HG03097 (cell line): ENCODE results near the gene RUFY3.
"Not testable (repeated sequence)": the region's sequence is repeated elsewhere in the genome, so short reads cannot be mapped to it uniquely, and the experiment has no call there.

Source experiments
- ATAC-seq: cut with Tn5 transposase; IDR thresholded peaks from one replicate; pipeline ENCODE4 v1.9.1; 2021; ENCODE audit not compliant: unreplicated experiment, low FRiP score

RUFY3 gene

DNA sequence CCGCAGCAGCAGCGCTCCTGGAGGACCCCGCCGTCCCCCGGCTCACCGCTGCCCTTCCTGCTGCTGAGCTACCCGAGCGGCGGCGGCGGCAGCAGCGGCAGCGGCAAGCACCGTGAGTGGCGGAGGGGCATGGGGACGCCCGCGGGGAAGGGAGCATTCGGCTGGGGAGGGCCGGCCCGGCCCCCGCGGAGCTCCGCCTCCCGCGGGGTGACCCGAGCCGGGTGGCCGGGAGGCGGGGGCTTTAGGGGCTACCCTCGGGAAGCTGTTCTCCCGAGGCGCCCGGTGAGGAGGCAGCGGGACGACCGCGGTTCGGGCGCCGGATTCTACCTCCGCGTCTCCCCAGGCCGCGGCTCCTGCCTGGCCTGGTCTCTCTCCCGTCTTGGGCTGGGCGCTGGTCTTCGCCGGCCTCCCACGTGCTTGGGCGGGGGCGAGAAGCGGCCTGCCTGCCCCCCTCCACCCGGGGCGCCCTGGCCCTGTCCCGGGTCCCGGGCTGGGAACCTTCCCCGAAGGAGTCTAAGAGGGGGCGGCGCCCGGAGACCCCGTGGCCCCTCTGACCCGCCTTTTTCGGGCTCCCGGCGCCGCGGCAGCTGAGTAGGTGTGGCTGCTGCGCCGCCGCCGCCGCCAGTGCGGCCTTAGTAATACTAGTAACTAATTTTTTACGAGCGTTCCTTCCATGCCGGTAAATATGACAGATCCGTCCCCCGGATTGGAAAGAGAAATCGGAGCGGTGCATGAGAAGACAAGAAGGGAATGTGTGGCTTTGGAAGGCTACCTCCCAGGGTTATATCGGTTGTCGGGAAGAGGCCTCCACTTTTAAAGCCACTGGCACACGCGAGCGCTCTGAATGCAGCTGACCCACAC lies 16.4 kb upstream of the RUFY3 start:
- peak; percentile 55 for ATAC-seq

DNA sequence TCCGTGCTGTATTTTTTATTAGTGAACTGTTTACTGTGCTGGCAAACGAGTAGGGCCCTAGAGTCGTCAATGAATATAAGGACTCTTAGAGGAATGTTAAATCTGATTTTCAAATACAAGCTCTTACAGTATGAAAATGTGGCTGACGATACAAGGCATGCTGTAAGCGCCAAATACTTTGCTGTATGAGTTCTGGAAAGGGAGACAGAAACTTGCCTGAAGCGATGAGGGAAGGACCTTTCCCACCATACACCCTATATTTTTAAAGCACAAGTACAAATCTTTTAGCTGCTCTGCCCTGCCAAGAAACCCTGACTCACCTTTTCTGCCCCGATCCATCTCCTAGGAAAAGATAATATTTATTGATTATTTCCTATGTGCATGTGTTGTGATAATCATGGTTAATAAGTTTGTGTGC lies 15.7 kb upstream of the RUFY3 start:
- no peak for ATAC-seq

DNA sequence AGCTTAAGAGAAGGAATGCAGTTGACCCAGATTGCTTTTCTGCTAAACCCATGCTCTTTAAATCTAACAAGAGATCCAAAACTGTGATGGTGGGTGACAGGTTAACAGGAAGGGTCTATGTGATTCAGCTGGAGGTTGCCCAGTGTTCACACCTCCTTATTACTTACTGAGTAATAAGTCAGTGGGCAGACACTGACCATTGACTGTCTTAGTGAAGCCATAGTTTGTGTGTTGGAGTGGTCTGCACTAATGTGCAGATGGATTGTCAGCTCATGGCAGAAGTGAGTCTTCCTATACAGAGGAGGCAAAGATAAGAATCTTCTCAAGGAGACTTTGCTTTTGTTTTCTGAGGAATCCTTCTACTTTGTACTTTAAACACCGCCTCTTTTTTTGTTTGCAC lies 15.2 kb upstream of the RUFY3 start:
- ATAC-seq = no peak

DNA sequence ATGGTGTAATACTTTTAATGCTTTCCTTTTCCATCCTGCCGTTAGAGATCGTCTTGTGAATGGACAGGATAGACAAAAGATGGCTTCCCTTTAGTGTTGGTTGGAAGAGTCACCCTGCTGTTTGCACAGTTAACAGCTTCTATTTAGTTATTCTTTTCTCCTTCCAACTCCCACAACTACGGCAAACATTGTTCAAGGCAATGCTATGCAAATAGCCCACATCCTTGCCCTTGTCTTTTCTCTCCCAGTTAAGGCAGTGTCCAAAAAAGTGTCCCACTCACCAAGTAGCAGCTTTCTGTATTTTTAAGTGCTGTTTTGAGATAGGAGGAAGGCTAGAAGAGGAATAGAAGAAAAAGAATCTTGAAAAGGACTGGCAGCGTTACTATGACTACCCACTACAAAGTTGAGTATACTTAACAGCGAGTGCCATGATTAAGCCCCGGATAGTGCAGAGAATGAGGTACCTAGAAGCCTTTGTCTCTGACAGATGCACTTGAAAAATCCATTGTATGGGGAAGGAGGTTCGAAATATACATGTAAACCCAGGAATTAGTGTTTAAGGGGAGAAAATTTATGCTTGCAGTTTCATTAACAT lies 12.1 kb upstream of the RUFY3 start:
- no peak for ATAC-seq

DNA sequence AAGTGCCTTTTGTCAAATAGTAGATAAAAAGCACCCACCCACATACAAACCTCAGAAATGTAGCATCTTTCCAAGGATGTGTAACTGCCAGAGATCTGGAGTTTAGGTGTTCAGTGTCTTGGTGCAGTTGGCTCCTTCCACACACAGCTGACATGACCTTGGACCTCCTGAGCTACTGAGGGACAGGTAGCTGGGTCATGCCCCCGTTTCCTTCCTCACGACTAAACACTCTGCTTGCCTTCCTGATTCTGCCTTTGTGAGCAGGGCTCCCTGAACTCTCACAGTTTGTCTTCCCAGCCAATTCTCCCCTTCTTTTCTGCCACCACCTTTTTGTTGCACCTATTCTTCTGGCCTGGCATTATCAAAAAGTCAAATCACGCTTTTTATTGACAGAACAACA lies 10.2 kb upstream of the RUFY3 start:
- ATAC-seq = no peak

DNA sequence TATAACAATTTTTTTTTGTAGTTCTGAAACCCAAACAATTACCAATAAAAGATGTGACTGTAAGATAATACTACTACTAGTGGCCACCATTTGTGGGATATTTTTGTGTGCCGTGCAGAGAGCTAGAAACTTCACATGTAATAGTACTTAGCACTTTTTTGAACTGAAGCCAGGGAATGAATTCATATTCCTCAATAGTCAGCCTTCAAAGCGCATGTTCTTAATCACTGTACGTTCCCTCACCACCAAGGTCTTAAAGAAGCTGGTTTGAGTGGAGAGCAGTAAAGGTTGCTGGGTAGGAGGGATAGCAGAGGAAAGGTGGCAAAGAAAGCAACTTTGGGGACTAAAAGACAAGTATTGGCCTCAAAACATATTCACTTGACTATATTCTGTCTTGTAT lies 9.6 kb upstream of the RUFY3 start:
- no peak for ATAC-seq

DNA sequence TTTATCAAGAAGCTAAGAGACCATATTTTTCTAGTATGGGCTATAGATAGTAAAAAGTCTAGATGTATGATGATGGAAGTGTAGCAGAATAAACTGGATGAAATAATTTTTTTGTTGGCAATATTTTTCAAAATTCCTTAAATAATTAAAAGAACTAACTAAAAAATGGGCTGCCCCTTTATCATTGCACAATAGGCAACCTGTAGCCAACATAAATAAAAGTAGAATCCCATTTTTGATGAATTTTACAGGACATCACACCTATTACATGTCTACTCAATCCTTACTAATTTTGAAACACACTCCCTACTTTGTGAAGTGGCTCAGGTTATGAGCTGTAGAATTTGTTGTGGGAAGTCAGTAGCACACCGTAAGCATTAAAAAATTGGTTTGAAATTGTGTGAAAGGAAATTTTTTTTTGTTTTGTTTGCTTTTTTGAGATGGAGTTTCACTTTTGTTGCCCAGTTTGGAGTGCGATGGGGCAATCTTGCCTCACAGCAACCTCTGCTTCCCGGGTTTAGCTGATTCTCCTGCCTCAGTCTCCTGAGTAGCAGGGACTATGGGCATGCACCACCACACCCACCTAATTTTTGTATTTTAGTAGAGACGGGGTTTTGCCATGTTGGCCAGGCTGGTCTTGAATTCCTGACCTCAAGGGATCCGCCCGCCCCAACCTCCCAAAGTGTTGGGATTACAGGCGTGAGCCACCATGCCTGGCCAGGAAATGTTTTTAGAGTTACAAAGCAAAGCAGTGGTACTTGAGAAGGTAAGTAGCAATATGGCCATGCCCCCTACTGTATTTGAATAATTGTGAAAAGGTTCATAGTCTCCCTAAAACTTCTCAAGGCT lies 8.9 kb upstream of the RUFY3 start:
- ATAC-seq = no peak

DNA sequence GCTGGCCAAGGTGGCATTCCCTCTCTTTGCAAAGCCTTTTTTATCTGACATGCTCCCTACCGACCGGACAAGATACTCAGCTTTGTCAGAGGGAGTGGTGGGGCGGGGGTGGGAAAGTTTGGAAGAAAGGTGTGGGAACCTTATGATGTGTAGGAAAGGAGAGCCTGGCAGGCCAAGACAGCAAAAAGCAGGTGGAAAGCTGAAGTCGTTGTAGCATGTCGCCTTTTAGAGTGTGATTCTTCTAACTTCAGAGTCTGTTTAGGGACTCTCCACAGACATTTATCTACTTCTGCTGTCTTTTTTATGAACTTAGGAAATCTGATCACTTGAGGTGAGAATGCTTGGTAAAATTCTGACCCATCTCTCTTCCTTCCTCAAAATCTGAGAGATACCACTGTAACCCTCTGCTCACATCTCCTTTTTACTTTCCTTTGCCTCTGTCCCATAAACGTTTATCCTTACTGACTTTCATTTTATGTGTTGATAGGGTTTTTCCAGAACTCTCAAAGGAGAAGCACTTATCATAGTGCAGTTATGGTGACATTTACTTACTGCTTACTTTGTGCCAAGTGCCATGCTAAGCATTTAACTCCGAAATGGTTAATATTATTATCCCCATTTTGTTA lies 8.2 kb upstream of the RUFY3 start:
- peak; percentile 38 for ATAC-seq

DNA sequence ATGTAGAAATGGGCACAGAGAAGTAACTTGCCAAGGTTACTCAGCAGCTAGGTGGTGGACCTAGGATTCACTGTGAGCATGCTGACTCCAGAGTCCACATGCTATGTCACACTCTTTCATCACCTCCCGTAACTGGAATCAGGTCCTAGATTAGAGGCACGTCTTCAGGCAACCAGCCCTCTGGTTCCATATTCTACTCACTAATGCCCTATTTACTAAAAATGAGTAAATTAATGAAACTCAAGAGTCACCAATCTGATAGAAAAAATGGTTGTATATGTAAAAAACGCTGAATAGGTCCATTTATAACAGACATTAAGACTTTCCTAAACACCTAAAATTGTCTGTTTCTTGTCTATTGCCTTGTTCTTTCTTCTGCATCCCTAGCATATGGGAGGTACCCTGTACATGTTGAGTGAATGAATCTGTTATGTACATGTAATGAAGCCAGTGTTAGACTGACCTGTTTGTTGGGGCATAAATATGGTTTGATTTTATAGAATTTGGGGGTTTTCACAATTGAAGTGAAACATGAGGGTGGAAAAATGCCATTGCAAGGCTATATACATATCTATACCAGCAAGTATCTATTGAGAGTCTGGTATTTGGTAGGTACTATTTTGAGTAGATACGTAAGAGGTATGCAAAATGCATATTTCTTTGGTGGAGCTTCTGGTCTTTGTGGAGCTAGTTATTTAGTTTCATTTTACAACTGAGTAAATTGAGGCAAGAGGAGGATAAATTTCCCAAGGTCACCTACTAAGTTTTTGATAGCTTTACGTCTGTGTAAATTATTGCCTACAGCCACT lies 7.5 kb upstream of the RUFY3 start:
- ATAC-seq = peak; percentile 49

DNA sequence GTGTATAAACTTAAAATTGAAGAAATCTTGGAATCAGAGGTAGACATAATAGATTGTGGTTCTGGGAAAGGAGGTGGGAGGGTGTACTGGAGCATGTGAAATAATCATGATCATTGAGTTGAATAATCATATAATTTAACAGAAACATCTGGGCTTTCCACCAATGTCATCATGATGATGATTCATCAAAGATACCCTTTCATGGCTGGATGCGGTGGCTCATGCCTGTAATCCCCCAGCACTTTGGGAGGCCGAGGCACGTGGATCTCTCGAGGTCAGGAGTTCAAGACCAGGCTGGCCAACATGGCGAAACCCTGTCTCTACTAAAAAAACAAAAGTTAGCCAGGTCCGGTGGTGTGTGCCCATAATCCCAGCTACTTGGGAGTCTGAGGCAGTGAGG lies 6.7 kb upstream of the RUFY3 start:
- ATAC-seq = no peak

DNA sequence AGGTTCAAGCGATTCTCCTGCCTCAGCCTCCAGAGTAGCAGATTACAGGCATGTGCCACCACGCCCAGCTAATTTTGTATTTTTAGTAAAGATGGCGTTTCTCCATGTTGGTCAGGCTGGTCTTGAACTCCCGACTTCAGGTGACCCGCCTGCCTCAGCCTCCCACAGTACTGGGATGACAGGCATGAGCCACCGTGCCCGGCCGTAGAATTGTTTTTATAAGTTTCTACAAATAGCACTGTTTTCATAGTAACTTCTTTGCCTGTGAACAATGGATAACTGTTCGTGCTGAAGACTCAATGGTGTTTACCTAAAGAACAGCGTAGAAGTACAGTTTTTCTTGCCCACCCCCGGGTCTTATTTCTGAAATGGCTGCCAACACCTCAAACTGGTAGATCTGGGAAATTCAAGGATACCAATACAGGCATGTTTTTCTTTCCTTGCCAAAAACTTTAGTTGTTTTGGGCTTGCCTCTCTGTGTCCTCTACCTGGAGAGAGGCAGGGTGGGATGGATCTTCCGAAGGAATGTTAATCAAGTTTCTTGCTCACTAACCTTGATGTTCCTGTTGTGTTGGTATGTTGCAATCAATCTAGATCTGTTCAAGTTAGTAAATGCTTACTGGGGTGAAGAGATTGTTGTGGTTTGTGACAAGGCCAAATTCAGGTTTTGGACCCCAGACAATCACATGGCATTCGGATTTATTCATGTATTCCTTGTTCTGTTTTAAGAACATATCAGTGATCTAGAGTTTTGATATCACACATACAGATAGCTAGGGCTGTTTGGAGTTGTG lies 2.8 kb upstream of the RUFY3 start:
- no peak for ATAC-seq

DNA sequence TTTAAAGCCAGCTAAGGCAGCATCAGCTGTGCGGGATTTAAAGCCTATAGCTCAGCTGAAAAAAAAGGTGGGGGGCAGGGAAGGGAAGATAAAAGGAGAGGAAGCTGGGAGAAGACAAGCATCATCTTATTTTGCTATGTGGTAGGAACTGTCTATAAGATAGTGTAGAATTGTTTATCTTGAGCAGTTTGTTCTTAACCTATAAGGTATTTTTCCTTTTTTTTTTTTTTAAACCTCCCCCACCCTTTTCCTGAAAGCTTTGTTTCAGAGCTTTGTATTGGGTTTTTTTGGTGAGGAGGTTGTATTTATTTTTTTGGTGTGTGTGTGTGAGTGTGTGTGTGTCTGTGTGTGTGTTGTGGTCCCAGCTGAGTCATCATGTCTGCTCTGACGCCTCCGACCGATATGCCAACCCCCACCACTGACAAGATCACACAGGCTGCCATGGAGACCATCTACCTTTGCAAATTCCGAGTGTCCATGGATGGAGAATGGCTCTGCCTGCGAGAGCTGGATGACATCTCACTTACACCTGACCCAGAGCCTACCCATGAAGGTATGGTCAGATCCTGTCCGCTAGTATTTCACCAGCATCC lies 531 bp downstream of the RUFY3 start:
- no peak for ATAC-seq

DNA sequence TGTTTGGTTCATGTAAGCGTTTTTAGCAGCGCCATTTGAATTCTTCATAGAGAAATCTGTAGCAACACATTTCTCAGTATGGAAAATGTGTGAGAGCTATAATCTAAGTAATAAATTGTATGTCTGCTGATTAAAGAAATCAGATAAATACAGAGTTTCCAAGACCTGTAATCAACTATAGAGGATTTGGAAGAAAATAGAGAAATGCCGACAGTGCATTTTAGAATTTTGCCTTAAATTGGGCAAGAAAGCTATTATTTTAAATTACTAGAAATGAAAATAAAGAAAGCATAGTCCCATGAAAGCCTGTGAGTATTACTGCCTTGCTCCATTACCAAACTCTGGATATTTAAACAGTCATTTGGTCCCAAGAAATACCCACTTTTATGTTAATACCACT lies 2.7 kb downstream of the RUFY3 start:
- ATAC-seq = no peak

DNA sequence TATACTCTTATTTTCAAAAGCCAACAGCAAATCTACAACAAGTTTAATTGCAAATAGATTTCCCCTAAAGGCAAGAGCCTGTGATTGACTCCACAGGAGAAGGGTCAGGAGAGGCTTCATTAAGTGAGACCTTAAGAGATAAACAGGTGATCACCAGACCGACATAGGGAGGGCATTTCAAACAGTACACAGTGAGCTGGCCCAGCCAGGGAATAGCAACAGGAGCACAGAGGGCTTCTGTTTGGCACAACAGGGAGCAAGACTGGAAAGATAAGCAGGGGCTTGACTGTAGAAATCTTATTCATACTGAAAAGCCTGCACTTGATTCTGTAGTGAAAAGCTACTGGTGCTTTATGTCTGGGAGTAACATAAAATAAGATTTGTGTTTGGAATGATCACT lies 3.9 kb downstream of the RUFY3 start:
- ATAC-seq = no peak

DNA sequence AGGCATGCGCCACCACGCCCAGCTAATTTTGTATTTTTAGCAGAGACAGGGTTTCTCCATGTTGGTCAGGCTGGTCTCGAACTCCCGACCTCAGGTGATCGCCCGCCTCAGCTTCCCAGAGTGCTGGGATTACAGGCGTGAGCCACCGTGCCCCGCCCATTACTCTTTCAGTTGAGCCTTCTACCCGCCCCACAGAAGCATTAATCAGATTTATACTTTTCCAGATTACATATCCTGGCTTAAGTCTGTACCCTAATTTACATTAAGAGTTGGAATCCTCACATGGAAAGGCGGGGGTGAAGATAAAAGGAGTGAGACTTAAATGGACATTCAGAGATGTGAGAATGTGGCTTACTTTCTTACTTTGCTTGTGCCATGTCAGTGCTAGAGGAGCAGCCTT lies 4.8 kb downstream of the RUFY3 start:
- ATAC-seq = not testable (repeated sequence)

DNA sequence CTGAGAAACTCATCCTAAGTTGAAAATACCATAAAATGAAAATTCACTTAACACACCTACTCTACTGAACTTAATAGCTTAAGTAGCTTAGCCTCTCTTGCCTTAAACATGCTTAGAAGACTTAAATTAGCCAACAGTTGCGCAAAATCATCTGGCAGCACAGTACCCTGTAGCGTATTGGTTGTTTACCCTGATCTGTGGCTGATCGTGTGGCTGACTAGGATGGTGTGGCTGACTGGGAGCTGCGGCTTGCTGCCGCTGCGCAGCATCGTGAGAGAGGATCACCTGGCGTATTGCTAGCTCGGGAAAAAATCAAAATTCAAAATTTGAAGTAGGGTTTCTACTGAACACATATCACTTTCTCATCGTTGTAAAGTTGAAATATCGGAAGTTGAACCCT lies 6.3 kb downstream of the RUFY3 start:
- ATAC-seq = no peak

DNA sequence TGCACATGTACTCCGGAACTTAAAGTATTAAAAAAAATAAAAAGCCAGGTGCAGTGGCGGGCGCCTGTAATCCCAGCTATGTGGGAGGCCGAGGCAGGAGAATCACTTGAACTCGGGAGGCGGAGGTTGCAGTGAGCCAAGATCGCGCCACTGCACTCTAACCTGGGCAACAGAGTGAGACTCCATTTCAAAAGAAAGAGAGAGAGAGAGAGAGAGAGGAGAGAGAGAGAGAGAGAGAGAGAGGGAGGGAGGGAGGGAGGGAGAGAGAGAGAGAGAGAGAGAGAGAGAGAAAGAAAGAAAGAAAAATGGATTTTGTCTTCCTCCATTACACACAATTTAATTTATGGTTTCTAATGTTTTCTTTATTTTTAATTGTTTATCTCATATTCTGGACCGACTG lies 11.1 kb downstream of the RUFY3 start:
- ATAC-seq = not testable (repeated sequence)

DNA sequence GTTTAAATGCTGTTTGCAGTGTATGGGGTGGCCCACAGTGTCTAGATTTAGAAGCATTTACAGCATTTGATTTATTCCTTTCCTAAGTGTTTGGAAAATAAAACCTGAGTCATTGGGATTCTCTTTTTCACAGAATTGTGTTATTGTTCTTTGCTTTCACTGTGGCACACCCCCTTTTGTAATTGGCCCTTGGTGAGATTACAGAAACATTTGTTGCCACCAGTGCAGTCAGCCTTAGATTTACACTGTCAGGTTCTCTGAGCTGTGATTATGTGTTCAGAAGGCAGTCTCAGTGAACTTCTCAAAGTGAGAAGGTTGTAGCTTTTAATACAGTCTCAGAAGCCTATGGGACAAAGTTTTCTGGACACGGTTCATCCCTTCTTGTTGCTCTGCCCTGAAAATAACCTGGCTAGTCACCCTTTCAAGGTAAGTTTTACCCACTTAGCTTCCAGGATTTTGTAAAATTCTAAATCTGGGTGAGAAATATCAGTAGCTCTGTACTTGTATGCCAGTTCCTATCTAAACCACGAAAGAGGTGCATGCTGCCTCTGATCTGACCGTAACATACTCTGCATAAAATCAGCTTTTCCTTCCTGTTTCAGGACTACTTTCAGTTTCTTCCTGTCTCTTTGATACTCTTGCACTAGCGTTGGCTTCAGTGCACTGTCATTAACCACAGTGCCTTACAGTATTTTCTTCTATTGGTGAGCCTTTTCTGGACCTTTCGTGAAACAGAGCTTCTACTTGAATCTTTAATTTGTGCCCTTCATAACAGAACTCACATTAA lies 12.6 kb downstream of the RUFY3 start:
- ATAC-seq = peak; percentile 94
